NCI-H1694 (cell line): ENCODE data around the gene HIVEP3.
A peak's percentile ranks its signal among the peaks of the same experiment; 100 is the strongest.

Experiments
- DNase-seq: peaks from one replicate; lab custom pipeline; 2025; lab: John Stamatoyannopoulos, UW

The HIVEP3 gene

DNA sequence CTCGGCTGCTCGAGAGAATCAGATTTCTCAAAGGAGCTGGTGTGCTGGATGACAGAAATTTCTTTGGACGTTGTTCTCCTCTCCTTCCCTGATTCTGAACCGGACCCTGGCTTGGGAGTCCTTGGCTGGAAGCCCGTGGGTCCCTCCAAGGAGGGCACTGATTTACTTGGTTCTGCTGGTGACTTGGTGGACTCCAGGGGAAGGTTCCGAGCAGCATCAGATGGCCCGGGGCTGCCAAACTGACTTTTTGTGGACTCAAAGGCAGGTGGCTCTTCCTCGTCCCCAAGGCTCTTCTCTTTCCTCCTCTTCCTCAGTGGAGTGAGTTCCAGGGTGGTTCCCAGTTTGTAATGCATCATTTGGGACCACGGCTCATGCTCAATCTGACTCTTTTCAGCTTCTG lies 336.4 kb downstream of the HIVEP3 start:
- DNase-seq = no peak

DNA sequence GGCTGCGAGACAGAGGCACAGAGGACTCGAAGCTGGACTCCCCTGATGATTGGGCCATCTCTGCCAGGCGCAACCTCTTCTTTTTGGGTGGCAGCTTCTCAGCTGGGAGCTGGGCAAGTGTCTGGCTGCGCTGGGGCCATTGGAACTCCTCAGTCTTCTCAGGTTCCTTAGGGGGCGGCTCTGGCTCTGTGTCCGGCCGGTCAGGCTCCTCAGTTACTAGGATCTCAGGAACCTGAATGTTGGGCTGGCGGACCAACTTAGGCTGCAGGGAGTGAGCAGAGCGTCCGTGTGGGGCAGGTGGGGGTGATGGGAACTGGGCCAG lies 336.8 kb downstream of the HIVEP3 start:
- no peak for DNase-seq

DNA sequence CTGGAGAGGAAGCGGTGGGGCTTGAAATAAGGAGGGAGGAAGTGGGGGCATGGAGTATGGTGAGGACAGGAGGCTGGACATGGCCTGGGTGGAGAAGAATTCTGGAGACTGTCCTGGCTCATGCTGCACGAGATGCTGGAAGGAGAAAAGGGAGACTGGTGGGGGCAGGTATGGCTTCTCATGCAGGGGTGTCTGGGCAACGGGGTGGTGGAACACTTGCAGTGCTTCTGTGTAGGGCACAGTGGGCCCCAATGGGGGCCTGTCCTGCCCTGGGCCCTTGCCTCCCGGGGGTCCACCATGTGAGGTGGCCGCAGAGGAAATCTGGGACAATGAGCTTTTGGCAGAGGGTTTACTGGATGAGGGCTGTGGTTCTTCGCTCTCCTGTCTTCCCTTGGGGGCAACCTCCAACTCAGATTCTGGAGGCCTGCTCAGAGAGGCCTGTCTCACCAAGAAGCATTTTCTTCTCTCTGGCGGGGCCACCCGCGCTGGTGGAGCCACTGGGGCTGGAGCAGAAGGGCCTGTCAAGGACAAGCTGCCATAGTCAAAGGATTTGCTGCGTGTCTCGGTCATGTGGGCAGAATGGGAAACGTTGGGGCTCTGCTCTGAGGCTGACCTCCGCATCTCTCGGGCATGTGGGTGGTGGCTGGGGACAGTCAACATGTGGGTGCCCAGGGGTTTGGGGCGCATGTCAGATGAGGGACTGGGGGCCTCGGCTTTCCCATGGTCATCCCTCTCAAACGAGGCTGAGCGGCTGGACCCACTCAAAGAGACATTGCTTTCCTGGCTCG lies 337.3 kb downstream of the HIVEP3 start:
- DNase-seq = no peak

DNA sequence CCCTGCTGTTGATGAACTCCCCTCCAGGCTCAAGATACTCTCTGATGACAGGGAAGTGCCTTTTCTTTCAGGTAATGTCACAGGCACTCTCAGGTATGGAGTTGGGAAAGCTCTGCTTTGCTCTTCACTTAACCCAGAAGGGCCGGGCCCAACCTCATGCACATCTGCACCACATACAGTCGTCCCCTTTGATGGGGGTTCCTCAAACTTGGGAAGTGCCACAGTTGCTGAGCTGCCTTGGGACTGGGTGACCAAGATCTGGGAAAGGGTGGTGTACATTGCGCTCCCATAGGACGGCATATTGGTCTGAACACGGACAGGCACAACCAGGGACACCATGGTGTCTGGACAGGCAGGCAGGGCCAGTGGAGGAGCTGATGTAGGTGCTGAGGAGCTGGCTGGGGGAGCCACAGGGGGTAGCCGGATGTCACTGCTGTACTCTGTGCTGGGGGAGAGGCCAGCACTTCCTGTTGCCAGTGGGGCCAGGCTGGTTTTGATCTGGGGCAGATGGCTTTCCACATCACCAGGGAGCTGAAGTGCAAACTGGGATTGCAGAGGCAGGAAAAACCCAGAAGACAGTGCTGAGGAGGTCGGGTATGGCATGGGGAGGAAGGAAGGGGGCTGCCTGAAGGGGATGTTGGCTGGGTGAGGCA lies 338.1 kb downstream of the HIVEP3 start:
- DNase-seq = no peak

DNA sequence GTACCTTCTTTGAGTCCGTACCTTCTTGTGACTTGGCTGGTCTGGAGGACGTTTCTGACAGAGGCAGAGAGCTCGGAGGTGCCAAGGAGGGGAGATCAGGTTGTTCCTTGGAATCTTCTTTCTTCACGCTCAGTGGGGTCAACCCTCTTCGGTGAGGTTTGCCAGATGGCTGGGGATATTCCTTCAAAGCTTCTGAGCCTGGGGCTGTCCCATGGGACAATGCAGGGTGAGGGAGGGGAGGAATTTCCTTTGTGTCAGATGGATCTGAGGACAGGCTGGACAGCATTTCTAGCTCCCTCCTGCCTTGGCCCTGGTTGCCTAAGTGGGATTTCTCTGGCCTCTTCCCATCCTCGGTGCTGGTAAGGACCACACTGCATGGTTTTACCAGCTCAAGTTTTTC lies 338.7 kb downstream of the HIVEP3 start:
- DNase-seq = no peak

DNA sequence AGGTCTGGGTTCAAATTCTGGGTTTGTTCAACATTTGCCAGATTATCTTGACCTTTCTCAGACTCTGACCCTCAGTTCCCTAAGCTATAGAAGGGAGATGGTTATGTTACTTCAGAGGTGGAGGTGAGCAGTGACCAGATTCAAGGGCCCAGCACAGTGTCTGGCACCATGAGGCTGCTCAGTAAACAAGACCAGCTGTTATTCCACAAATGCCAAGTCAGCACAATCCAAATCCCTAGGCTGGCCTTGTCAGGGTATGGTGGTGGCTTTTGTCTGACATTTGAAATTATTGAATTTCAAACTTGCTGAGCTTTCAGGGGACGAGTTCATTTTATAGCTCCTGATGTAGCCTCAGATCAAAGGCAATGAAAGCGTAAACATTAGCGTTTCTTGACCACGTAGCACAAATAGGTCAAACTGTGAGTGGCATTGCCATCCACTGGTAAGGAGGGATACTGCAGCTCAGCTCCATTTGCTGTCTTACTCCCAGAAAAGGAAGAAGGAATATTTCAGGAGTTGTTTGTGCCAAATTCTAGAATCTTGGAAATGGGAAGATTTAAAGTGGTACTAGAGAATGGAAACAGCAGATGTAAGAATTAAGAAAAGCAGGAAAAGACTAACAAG lies 339.9 kb downstream of the HIVEP3 start:
- no peak for DNase-seq

DNA sequence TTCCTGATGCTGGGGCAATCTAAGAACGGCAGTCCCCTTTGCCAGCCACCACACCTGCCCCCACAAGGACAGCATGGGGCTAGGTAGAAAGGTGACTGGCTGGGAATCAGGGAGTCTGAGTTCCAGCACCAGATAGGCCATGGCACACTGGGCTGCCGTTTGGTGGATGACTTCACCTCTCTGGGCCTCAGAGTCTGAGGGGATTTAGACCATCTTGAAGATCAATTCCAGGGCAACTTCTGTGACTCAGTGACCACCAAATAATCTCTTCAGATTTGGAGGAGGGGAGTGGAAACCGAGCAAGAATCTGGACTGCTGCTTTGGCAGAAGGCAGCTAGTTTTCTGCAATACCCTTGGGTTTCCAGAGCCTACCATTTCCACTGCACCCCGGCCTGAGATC lies 342.1 kb downstream of the HIVEP3 start:
- no peak for DNase-seq

DNA sequence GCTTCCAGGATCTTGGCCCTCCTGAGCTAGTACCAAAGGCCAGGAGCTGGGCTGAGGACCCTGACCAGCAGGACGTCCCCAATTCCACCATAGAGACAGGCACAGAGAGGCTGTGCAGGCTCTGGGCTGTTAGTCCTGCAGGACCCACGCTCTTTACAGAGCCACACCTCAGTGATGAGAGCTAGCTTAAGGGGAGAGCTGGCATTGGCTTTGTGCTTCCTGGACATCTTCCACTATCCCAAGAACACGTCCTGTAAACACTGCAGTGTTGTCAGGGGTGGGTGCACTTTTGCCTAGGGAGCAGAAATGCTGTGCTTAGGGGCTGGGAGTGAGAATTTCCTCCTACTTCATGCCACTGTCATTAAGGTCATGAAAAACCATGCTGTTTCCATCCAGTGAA lies 342.5 kb downstream of the HIVEP3 start:
- DNase-seq = no peak

DNA sequence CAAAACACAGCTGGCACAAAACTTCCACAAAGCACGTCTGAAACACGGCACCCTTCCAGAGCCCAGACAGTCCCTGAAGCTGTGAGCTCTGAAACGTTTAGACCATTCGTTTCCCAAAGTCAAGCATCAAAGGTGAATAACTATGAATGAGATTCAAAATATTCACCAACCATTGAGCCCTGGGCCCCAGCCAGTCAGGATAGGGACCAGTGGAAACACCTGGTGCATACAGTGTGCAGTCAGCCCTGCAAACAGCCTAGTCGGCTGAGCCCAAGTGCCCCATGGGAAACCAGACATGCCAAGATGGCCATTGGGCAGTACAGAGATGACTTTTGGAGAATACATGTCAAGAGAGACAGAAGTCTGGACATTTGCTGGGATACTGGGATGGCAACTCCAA lies 343.9 kb downstream of the HIVEP3 start:
- no peak for DNase-seq

DNA sequence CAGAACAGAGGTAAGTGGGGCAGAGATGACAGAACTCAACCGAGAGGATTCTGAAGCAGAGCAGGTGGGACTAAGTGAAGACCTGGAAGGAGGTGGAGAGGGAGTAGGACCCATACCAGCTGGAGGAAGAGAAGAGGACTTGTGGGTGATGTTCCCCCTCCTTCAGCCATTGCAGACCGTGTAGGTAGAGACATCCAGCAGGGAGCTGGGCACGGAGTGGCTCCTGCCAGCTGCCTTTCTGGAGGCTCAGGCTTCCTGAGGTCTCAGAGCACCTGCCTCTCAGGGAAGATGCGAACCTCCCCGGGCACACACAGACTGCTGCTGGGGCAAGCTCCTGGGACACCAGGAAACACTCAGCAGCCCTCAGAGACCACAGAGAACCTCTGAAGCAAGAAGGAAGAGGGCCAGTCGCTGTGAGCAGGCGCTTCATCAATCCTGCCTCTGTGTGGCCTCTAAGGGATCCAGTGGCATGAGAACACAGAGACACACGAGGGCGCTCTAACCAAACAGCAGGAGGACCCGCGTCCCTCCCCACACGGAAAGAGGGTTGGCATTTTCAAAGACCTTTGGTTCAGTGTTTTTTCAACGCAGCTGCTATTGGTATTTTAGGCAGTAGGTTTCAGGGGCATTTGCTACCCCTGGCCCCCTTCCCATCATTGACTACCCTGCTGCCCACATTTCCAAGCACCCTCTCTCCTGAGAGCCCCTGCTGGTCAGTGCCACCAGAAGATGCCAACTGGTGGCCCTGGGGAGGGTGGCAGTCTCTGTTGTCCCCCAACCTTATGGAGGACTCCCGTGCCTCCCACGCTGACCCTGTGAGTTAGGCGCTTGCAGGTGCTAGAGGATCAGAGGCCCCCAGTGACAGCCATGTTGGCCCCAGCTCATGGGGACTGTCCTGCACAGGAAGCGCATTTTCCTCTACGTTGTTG lies 344.7 kb downstream of the HIVEP3 start:
- DNase-seq = peak; percentile 77

DNA sequence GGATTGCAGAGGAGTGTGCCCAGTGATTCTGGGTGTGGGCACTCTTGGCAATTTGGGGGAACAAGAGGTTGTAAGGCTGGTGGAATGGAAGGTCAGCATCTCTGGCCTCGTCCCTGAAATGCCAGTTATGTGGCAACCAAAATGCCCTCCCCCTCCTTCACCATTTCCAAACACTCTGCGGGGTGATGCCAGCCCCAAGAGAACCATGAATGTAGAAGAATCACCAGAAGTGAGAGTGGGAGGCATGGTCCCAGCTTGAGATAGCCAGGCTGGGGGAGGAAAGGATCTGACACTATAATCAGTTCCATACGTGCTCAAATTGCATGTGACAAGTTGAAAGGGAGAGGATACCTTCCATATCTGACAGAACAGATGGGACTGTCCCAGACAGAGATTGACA lies 345.5 kb downstream of the HIVEP3 start:
- no peak for DNase-seq

DNA sequence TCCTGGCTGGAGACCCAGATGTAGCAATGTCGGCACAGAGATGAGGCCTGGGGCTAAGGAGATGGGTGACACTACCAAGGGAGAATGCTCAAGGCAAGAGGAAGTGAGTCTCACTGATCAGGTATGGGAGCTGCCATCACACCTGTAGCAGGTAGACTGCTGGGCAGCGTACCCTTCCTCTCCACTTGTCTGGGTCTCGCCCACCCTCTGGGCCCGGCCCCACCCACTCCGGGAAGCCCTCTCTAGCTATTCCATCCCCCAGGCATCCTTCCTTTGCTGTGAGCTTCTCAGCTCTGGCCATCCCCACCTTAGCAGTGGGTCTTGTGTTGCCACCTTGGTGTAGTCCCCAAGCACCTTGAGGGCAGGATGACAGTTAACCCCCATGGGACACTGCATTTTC lies 346.5 kb downstream of the HIVEP3 start:
- no peak for DNase-seq

DNA sequence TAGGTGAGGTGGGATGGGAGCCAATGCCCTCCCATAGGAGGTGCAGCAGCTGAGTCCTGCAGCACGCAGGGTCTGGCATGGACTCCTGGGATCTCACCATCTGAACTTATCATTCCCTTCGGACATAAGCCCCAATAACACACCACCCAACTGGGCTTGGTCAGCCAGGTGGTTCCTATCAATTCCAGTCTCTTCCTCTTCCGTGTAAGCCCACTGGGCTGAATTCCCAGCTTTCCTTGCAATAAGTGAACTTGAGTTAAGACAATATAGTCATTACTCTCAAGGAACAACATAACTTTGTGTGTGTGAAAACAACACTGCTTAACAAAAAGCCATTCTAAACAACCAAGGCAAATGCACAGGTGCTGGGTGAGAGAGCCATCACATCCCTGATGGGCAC lies 347.7 kb downstream of the HIVEP3 start:
- DNase-seq = no peak

DNA sequence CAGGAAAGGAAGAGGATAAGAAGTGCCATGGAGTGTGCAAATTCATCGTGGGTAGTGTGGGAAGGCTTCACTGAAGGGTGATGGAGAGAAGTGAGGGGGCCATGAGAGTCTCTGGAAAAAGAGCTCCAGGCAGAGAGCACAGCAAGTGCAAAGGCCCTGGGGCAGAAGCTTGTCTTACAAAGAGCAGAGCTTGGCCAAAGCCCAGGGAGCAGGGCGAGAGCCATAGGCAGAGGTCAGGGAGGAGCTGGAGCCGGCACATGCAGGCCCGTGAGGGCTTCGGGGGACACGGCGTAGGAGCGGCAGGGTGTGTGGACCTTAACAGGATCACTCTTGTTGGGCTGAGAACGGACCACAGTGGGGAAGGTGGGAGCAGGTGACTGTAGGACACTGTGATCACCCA lies 350.5 kb downstream of the HIVEP3 start:
- DNase-seq = no peak

DNA sequence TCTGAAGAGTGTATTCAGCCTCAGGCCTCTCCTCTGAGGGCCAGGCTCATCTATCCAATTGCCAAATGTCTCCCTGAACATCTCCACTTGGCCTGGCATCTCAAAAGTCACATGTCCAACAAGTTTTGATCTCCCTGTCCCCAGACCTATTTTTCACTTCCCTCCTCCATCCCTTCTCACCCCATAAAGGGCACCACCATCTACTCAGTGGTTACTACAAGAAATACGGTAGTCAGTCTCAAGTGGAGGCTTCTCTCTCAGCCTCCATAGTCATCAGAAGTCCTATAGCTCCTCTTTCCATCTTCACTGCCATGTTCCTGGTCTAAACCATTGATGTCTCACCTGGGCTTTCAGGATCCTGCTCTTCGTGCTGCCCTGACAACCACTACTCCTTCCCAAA lies 351.8 kb downstream of the HIVEP3 start:
- no peak for DNase-seq

DNA sequence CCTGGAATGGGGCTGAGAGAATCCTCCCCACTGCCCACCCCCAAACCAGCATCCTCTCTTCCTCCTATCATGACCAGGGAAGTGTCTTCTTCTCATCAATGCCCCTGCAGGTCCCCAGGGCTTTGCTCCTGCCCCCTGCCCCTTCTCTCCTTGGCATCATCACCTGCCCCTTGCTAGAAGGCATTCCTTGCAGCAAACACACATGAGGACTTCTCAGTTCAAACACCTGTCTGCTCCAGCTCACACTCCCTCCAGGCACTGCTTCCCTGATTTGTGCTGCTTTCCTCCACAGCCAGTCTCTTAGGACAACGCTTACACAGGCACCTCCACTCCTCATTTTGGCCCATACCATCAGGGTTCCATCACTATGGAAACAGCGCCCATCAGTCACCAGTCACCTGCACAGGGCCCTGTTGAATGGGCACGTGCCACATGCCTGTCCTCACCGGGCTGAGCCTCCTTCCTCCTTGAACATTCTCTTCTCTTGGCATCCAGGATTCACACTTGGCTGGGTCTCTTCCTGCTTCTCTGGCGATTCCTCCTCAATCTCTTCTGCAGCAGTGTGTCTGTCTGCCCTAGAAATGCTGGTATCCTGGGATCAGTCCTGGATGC lies 352.3 kb downstream of the HIVEP3 start:
- DNase-seq = no peak

DNA sequence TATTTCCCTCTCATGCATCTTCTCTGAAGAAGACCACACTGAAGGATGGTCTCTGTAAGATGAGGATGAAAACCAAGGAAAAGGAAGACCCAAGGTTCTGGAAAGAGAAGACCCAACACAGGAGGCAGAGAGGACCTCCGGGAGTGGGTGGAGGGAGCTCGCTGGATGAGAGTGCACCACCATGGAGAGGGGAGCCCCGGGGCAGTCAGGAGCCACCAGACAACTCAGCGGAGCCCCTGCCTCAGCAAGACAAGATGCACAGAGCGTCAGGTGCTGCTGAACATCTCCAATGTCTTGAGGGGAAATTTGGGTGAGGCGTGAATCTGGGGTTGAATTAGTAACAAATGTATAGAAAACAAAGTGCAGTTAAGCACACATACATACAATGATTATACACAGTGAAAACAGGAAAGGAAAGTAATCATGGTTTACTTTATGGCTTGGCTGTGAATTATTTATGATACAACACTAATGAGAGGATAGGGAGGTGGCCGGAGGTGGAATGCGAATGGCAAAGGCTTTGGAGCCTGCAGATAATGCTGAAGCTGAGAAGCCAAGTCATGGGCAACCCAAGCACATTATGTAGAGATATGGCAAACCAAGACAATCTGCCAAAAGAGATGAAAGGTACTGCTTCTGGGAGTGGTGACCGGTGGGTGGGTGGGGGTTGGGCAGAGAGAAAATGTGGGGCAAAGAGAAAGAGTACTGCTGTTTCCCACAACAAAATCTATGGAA lies 353.8 kb downstream of the HIVEP3 start:
- DNase-seq = no peak

DNA sequence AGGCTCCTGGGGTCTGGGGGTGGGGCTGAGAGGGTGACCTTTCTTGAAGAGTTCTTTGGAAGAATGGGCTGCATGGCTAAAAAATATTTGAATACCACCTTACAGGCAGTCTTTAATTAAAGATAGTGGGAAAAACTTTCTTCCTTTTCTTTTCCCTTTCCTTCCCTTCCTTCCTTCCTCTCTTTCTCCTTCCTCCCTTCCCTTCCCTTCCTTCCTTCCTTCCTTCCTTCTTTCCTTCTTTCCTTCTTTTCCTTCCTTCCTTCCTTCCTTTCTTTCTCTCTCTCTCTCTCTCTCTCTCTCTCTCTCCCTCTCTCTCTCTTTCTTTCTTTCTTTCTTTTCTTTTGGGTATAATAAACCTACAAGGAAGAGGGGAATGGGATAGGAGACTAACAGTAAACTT lies 356.4 kb downstream of the HIVEP3 start:
- no peak for DNase-seq

DNA sequence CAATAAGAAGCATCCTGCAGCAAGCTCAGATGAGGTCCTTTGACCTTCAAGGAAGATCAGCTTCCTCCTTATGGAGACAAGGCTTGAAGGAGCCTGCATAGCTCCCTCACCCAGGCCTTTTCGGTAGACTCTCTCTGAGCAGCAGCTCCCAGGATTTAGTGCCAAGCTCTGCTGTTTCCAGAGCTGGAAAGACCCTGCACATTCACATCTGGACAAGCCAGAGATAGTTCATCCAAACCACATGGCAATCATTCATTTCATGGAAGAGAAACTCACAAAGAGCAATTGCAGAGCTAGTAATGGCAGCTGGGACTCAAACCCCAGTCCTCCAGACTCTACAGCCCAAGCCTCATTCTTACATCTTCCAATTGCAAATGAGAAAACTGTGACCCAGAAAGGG lies 357.8 kb downstream of the HIVEP3 start:
- DNase-seq = no peak

DNA sequence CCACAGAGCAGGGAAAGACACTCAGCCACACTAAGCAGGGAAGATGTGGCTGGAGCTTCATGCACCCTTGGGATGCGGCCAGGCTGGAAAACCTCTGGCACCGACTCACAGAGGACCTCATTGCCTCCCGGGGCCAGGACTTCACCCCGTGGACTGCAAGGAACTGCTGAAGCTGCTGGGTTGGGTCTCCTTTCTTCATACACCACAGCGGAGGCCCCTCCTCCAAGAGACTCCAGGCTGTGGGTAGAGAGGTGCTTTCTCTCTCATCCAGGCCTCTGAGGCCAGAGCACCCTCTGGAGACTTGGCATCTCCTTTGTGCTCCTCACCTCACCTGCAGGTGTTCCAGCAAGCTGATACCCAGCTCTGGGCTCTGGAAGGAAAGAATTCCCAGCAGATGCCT lies 358.2 kb downstream of the HIVEP3 start:
- DNase-seq = no peak

DNA sequence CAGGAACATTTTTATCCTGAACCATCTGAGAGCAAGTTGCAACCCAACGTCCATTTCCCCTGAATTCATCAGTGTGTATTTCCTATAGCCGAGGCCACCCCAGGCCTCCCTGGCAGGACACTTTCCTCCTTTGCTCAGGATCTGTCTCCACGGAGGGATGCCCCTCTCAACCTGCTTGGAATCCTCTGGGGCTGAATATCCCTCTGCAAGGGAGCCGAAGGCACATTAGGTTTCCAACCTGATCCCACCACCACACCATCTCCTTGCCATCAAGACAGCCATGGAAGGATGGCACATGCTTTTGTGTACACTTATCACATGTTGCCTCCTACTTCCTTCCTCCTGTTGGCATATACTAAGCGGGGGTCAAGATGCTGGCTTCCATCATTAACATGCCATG lies 359.4 kb downstream of the HIVEP3 start:
- no peak for DNase-seq
